Lower leg skin (tissue), 3 donors: ENCODE measurements around the gene FUT2.

Experiments used
- CTCF ChIP-seq, 3 donors: fragments of 450-650 bp; IDR thresholded peaks; one replicate each; pipeline ENCODE4 v1.5.1; 2016; ENCODE audit warnings: antibody characterized with exemption in 3 of 3, mild to moderate bottlenecking in 3 of 3, moderate library complexity in 2 of 3
- POLR2A ChIP-seq, 2 donors: fragments of 450-650 bp; IDR thresholded peaks; one replicate each; pipeline ENCODE4 v1.6.1; 2016 to 2017; ENCODE audit warnings: antibody characterized with exemption in 2 of 2, mild to moderate bottlenecking in 1 of 2, moderate library complexity in 1 of 2

GRCh38 chr19:48695743-48696352 lies at the start of gene FUT2:
- no peak for TF ChIP-seq POLR2A (IDR thresholded peaks at IDR 0.05)
- TF ChIP-seq CTCF (IDR thresholded peaks at IDR 0.05), result no peak
